GM12801 (cell line): Measurements from ENCODE around the gene CRISP3.

Source experiments
- TF ChIP-seq, protein P1 (sequence below): IDR thresholded peaks from one replicate; pipeline ENCODE4 v1.5.1; 2011; ENCODE audit warnings: control low read depth; ENCODE audit not compliant: insufficient read length; ENCODE audit errors: extremely low read depth

Gene CRISP3

DNA sequence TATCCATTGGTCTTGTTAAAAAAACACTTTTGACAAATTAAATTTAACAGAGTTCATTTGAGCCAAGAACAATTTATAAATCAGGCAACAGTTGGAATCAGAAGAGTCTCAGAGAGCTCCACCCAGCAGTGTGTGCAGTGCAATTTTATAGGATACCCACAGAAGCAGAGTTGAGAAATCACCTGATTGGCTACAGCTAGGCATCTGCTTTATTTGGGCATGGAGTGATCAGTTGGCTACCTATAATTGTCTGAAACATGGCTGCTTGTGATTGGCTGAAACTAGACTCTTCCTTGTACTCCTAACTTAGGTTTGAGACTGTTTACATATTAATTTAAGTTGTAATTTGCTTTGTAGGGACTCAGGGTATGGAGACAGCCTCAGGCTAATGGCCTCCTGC is 30.9 kb upstream of the CRISP3 start:
- TF ChIP-seq, protein P1, sequence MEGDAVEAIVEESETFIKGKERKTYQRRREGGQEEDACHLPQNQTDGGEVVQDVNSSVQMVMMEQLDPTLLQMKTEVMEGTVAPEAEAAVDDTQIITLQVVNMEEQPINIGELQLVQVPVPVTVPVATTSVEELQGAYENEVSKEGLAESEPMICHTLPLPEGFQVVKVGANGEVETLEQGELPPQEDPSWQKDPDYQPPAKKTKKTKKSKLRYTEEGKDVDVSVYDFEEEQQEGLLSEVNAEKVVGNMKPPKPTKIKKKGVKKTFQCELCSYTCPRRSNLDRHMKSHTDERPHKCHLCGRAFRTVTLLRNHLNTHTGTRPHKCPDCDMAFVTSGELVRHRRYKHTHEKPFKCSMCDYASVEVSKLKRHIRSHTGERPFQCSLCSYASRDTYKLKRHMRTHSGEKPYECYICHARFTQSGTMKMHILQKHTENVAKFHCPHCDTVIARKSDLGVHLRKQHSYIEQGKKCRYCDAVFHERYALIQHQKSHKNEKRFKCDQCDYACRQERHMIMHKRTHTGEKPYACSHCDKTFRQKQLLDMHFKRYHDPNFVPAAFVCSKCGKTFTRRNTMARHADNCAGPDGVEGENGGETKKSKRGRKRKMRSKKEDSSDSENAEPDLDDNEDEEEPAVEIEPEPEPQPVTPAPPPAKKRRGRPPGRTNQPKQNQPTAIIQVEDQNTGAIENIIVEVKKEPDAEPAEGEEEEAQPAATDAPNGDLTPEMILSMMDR, result no peak

DNA sequence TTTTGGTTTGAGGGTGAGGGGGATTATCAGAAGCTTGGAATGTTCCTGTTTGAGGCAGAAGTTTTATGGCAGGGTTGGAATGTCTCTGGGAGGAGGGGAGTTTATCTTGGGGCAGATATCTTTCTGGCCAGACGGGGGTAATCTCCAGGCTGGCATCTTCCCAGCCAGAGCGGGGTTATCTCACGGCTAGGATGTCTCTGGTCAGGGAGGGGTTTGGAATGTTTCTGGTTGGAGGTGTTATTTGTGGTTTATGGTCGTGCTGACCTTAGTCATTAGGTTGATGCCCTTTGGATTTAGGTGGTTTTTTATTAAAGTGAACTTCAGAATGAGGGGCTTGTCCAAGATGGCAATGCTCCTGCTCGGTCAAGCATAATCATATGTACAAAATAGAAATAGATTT is 28.1 kb upstream of the CRISP3 start:
- TF ChIP-seq, protein P1, result no peak

DNA sequence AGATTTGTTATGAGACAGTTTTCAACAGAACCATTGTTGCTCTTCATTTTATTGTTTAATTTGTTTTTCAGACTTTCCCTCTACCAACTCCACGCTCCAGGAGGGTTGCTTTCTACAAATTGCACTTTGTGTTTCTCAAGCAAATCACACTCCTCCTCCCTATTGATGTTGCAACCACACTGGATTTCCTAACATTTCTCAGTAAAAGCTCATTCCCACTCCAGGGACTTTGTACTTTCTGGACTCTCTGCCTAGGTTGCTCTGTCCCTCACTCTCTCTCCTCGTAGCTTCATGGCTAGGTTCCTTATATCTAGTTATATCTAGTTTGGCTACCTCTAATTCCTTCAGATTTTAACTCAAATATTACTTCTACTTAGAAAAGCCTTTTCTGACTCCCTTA is 22.6 kb upstream of the CRISP3 start:
- TF ChIP-seq, protein P1, result no peak

DNA sequence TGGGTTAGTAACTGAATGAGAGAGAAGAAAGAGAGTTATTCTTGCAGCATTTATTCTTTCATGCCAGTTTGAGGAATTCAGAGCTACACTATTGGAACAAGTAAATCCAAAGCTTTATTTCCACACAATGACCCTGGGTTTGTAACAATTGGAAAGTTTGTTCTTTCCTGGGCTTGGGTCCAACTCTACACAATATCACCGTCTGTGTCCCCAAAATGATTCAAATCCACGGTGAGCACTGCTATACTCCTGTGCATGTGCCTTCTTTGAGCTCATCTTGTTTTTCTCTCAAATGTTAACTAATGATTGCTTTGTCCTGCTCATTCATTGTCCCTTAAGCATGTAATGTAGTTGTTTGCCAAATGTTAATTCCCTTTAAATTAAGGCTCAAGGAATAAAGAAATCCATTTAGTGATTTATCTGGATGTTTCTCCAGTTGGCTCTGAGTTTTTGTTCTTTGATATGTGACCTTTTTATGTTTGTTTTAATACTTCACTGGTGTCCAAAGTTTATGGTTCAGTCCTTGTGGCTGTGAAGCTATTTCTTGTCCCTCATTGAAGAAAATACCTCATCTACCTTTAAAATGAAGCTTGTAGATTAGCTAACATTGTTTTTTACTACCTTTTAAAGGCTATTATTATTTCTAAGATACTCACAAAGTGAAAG is 20.5 kb upstream of the CRISP3 start:
- TF ChIP-seq, protein P1, result no peak

DNA sequence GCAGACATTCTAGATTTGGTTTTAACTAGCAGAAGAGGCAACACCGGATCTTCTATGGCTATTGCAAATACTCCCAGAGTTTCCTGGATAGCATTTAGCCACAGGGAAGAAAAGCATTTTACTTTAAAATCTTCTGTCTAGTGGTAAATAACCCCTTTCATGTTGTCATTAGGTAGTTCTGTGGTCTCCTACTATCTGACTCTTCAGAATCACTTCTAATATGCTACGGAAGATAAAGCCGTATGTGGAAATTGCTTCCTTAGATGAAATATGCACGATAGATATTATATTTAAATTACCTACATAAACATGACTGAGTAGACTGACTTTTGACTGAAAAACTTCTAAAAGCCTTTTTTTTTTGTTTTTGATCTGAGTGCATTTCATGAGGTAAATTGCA is 759 bp downstream of the CRISP3 start:
- TF ChIP-seq, protein P1, result no peak

DNA sequence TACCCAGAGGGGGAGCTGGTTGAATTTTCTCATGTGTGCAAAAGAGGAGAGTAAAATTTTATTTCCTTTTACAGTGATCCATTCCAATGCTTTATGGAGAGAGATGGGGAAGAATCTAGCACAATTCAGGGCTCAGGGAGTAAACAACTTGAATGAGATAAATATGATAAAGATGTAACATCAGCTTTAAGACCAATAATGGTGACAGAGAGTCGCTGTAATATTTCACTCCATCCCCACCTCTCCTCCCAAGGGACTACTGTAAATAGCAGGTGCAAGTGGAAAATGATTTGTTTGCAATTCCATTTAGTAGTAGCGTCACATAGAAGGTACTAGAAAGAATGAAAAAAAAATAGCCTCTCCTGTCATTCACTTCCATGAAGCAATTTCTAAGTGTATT is 4.8 kb downstream of the CRISP3 start:
- TF ChIP-seq, protein P1, result no peak

DNA sequence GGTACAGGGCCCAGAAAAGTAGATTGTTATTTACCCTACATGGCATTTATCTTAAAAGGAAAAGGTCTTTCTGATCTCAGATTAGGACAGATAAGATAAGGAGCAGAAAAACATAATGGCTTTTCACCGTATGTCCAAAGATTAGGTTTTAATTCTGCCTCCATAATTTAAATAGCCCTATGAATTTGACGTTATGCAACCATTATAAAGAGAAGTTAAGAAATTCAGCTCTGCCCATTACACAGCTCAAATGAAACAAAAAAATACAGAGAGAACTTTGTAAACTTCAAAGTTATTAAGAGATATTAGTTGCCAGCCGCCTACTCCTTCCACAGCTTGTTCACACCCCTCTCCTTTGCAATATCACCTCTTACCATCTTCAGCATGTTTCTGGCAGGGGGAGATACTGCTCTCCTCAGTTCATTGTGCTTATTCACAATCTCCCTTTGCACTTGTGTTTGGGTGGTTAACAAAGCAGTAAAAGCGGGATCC is 8.1 kb downstream of the CRISP3 start:
- TF ChIP-seq, protein P1, result no peak
